Activated naive CD4-positive, alpha-beta T cell treated with anti-CD3 and anti-CD28 coated beads, Interleukin-2, amount 10 ng/mL, durations not matched to agents 7 days and 5 days (primary cell): ENCODE data around the gene KIF26B.

Source experiments
- CTCF ChIA-PET: fragments of 350-600 bp; sonication (Branson Sonifier 250); formaldehyde crosslinking; loops from one replicate; lab custom pipeline; 2021; ENCODE audit warnings: antibody characterized with exemption; lab: Charles Lee
- DNase-seq: peaks from one replicate; pipeline ENCODE4 v3.0.0-alpha.2; 2020
- H3K27ac Mint-ChIP-seq: one replicate; pipeline ENCODE4 v1.8.0; 2021; ENCODE audit warnings: mild to moderate bottlenecking, moderate library complexity, mixed read lengths
- H3K27me3 Mint-ChIP-seq: one replicate; pipeline ENCODE4 v1.8.0; 2021; ENCODE audit warnings: mild to moderate bottlenecking, mixed read lengths
- H3K36me3 Mint-ChIP-seq: one replicate; pipeline ENCODE4 v1.8.0; 2021; ENCODE audit warnings: mixed read lengths
- H3K4me1 Mint-ChIP-seq: one replicate; pipeline ENCODE4 v1.8.0; 2021; ENCODE audit warnings: mixed read lengths
- H3K4me3 Mint-ChIP-seq: one replicate; pipeline ENCODE4 v1.8.0; 2021; ENCODE audit warnings: mild to moderate bottlenecking, moderate library complexity, mixed read lengths
- H3K9me3 Mint-ChIP-seq: one replicate; pipeline ENCODE4 v1.8.0; 2021; ENCODE audit warnings: mixed read lengths

Gene KIF26B

DNA sequence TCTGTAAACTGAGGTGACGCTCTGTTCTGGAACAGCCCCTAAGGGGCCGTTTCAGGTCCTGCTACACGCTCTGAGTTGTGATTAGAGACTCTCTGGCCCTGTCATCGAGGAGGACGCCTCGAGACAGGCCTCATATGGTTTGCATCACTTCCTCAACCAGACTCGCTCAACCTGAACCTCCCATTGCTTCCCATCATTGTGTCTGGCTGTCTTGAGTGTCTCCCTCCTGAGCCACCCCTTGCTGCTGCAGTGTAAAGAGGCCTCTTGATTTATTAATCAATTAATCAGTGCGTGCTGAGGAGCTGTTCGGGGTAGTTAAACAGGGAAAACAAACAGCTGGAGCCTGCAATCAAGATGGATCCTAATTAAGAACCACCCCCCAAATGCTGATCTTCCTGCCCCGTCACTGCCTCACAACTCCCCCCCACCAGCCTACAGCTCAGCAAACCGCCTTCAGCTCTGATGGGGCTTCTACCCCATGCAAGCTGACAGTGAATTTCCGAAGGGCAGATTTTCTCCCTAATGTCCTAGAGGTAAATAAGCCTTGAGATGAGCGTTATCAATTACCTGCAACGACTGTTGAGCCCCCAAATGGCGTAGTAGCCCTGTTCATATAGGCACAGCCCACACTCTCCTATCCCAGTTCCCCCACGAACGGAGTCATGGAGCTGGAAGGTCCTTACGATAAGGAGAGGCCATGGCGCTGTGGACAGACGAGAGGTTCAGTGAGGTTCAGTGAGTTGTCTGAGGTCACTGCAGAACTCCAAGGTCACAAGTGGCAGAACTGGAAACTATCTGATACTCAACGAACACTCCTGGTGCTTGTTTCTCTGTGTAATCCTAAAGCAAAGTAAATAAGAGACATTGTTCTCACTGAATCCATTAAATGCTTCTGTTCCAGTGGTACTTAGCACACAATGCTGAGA lies 210.6 kb downstream of the KIF26B start:
- Mint-ChIP-seq H3K9me3 (no peaks in the 10 kb centered on the region), H3K4me3 (no peak overlapping the region), H3K36me3 (no peaks in the 10 kb centered on the region), H3K4me1 (no peaks in the 10 kb centered on the region), H3K27ac (no peak overlapping the region), H3K27me3 (peaks cover 3% of the 10 kb centered on the region)
- CTCF ChIA-PET: no interaction called here
- no peak for DNase-seq

DNA sequence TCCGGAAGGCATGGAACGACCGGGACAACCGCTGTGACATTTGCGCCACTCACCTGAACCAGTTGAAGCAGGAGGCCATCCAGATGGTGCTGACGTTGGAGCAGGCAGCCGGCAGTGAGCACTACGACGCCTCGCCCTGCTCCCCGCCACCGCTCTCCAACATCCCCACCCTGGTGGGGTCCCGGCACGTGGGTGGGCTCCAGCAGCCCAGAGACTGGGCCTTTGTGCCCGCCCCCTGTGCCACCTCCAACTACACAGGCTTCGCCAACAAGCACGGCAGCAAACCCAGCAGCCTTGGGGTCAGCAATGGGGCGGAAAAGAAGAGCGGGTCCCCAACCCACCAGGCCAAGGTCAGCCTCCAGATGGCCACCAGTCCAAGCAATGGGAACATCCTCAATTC lies 212.1 kb downstream of the KIF26B start:
- Mint-ChIP-seq H3K36me3 (no peaks in the 10 kb centered on the region), H3K4me3 (no peak overlapping the region), H3K4me1 (no peaks in the 10 kb centered on the region), H3K27ac (no peak overlapping the region), H3K27me3 (peaks cover 3% of the 10 kb centered on the region), H3K9me3 (no peaks in the 10 kb centered on the region)
- CTCF ChIA-PET: no interaction called here
- no peak for DNase-seq

DNA sequence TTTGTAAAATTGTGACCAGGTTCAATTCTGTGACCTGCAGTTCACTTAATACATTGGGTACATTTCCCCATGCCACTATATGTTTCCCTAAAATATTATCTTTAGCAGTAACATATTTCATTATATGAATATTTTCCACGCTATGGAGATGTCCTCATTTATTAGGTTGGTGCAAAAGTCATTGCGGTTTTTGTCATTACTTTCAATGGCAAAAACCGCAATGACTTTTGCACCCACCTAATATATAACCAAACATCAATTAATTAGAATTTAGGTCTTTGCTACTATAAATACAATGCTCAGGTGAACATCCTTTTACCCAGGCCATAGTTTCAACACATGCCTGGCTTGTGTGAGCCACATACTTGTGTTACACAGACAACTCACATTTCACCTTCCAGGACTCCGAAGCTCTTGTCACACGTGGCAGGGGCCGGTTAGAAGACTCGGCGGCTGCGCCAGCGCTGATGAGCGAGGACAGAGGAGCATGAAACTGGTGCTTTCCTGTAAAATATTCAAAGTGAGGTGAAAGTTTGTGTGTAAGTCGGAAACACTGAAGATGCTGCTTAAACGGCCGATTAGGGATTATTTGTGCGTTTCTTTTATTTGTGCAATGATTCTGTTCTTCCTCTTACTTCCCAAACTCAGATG lies 215.5 kb downstream of the KIF26B start:
- H3K27ac Mint-ChIP-seq: no peak overlapping the region
- DNase-seq: no peak
- CTCF ChIA-PET: no interaction called here
- no peaks in the 10 kb centered on the region for H3K9me3 Mint-ChIP-seq
- H3K27me3 Mint-ChIP-seq: no peaks in the 10 kb centered on the region
- no peaks in the 10 kb centered on the region for H3K4me1 Mint-ChIP-seq
- no peak overlapping the region for H3K4me3 Mint-ChIP-seq
- no peaks in the 10 kb centered on the region for H3K36me3 Mint-ChIP-seq

DNA sequence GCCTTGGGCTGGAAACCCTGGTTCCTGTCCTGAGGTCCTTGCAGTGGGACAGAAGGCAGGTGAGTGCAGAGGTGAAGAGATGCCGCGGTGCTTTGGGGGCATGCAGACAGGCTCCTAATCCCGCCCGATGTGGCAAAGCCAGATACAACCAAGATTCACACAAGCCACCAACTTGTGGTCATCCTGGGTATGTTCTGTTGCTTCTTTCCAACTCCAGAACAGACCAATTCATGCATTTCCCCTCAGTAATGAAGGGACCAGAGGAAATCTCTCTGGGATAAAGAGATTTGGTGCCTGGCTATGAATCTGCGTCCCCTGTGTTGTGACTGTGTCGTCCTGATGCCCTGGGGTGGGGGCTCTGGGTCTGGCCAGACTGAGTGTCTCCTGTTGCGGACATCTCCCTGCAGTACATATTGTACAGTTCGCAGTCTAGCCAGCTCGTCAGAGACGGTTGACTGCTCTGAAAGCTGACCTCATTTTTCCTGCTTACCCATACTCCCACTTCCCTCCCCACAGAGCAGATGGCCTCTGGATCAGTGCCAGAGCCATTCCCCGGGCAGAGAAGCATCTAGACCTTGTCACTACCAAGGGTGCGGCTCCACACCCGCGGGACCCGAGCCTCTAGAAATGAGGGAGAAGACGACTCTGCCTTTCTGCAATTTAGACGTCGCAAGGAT lies 216.3 kb downstream of the KIF26B start:
- Mint-ChIP-seq H3K36me3 (no peaks in the 10 kb centered on the region), H3K27me3 (no peaks in the 10 kb centered on the region), H3K4me1 (no peaks in the 10 kb centered on the region), H3K27ac (no peak overlapping the region), H3K9me3 (no peaks in the 10 kb centered on the region), H3K4me3 (no peak overlapping the region)
- no peak for DNase-seq
- CTCF ChIA-PET: no interaction called here

DNA sequence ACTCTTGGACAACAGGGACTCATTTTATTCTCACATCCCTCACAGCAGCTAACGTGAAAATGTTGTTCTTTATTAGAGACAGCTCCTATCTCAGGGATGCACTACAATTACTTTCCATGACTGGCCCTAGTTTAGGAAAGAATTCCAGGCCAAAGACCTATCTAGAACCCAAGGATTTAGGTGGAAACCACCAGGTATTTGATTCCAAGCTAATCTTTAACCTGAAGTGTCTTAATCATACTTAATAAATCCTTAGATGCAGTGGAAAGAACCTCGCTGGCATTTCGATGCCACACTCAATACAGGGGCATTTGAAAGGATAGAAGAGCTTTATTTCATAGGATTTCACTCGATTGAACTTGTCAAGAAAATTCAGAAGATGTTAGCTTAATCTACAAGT lies 218.3 kb downstream of the KIF26B start:
- H3K4me1 Mint-ChIP-seq: peaks cover 8% of the 10 kb centered on the region
- no peak for DNase-seq
- CTCF ChIA-PET: no interaction called here
- H3K36me3 Mint-ChIP-seq: no peaks in the 10 kb centered on the region
- no peaks in the 10 kb centered on the region for H3K9me3 Mint-ChIP-seq
- H3K27me3 Mint-ChIP-seq: no peaks in the 10 kb centered on the region
- H3K4me3 Mint-ChIP-seq: no peak overlapping the region
- H3K27ac Mint-ChIP-seq: no peak overlapping the region

DNA sequence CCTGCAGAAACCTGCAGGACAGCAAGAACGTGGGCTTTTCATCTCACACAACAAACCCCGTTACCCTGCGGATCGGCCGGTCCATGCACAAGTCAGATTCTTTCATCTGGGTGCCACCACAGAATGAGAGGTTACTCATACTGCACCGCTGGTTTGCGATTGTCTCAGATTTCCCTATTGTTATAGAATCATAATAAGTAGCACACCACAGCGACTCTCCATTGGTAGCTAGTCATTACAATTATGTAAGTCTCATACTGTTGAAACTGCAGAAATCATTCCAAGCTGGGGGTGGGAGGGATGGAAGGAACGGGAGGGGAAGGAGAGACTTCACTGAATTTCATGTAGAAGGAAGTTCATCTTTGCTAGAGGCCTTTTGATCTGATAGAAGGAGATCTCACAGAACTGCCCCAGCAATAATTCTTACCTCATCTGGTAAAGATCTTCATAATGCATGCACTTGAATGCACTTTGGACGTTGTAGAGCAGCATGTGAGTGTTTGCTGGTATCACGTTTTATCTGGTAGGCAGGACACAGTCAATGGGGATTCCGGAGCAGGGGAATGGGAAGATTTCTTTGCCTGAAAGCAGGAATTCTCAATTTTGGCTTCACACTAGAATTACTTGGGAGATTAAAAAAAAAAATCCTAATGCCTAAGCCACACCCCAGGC lies 221.1 kb downstream of the KIF26B start:
- peaks cover 16% of the 10 kb centered on the region for H3K4me1 Mint-ChIP-seq
- H3K27ac Mint-ChIP-seq: no peak overlapping the region
- H3K27me3 Mint-ChIP-seq: no peaks in the 10 kb centered on the region
- no peak overlapping the region for H3K4me3 Mint-ChIP-seq
- DNase-seq: no peak
- no peaks in the 10 kb centered on the region for H3K9me3 Mint-ChIP-seq
- CTCF ChIA-PET: no interaction called here
- no peaks in the 10 kb centered on the region for H3K36me3 Mint-ChIP-seq

DNA sequence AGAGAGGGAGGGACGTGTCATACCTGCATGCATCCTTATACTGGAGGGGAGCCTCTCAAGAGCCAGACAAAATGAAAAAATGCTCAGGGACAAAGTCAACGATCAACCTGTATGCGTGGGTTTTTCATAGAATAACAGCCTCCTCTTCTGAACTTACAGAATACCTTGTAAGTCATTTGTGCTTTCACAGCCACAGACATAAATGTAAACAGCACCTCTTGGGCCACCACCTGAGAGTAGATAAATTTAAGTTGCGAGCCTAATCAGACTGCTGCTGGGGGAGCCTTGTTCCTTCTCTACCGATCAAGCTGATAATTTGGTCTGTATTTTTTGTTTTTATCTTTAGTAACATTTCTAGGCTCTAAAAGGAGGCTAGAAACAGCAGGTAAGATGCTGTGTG lies 223.1 kb downstream of the KIF26B start:
- Mint-ChIP-seq H3K4me3 (no peak overlapping the region), H3K27me3 (no peaks in the 10 kb centered on the region), H3K36me3 (no peaks in the 10 kb centered on the region), H3K9me3 (no peaks in the 10 kb centered on the region), H3K27ac (no peak overlapping the region), H3K4me1 (peaks cover 16% of the 10 kb centered on the region)
- DNase-seq: no peak
- CTCF ChIA-PET: no interaction called here

DNA sequence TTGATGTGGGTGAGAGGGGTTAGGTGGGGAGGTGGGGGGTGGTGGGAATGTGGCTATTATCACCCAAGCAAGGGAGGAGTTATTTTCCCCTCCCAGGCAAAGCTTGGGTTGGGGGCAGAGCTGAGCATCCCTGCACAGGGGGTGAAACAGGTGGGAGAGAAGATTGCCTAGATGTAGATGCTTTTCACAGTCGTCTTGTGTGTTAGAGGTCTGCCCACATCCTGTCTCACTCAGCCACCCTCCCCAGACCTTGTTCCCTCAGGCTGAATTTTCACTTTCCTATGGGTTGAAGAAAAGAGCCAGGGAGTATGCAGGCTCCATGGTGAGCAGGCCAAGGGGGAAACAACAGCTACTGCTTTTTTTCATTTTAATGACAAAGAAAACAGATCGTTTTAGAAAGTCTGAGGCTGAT lies 223.5 kb downstream of the KIF26B start:
- CTCF ChIA-PET: no interaction called here
- no peak overlapping the region for H3K27ac Mint-ChIP-seq
- H3K4me1 Mint-ChIP-seq: peaks cover 16% of the 10 kb centered on the region
- H3K27me3 Mint-ChIP-seq: no peaks in the 10 kb centered on the region
- no peaks in the 10 kb centered on the region for H3K36me3 Mint-ChIP-seq
- no peak for DNase-seq
- H3K9me3 Mint-ChIP-seq: no peaks in the 10 kb centered on the region
- H3K4me3 Mint-ChIP-seq: no peak overlapping the region

DNA sequence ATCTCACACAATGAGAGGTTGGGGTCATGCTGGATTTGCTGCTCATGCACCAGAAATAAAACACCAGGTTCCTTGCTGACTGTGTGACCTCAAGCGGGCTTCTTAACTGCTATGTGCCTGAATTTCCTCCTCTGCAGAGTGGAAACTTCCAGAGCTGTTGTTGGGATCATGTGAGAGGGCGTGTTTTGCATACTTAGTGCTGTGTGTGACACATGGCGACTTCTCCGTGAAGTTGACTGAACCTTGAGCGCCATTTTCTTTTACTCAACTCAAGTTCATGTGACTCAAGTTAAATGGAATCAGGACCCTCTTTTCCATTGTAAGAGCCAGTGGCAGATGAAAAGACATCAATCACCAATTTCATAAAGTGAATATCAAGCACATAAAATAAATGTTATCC lies 224.0 kb downstream of the KIF26B start:
- CTCF ChIA-PET: no interaction called here
- H3K36me3 Mint-ChIP-seq: no peaks in the 10 kb centered on the region
- no peak overlapping the region for H3K27ac Mint-ChIP-seq

DNA sequence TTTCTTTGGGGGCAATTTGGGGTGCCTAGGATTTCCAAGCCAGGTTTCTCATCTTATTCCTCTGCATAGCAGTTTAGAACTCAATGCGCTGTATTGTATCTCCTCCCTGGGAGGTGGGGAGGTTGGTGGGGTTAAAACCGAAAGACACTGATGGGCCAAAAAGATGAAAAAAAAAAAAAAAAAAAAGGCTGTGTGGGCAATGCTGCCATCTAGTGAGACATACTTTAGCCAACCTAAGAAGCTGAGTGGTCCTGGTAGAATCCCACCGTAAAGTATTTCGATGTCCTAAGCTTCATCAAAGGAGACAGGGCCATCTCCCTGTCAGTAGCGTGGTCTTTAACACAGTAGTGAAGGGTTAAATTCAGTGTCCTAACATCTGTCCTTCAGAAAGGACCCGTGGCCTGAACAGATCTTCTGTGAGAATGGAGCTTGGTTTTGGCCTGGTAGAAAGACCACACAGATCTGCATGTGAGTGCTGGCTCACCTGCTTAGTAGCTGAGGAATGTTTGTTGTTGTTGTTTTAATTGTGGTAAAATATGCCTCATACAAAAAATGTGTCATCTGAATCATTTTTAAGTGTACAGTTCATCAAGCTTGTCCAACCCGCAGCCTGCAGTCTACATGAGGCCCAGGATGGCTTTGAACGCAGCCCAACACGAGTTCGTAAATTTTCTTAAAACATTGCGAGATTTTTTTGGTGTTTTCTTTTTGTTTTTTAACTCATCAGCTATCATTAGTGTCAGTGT lies 226.2 kb downstream of the KIF26B start:
- Mint-ChIP-seq H3K4me3 (no peak overlapping the region), H3K27me3 (peaks cover 4% of the 10 kb centered on the region), H3K9me3 (no peaks in the 10 kb centered on the region), H3K27ac (no peak overlapping the region), H3K4me1 (peaks cover 16% of the 10 kb centered on the region), H3K36me3 (no peaks in the 10 kb centered on the region)
- no peak for DNase-seq
- CTCF ChIA-PET: interaction anchor here (0.6 to 0.9 kb wide), 3 partner anchors 43 to 267 kb away, joined by 3 to 7 read pairs (median 3); no protein-coding TSS in a partner anchor

More for the DNA sequence above, 224.0 kb downstream of the KIF26B start:
- Mint-ChIP-seq H3K27me3 (no peaks in the 10 kb centered on the region), H3K4me3 (no peak overlapping the region), H3K4me1 (peaks cover 16% of the 10 kb centered on the region), H3K9me3 (no peaks in the 10 kb centered on the region)
- DNase-seq: no peak

DNA sequence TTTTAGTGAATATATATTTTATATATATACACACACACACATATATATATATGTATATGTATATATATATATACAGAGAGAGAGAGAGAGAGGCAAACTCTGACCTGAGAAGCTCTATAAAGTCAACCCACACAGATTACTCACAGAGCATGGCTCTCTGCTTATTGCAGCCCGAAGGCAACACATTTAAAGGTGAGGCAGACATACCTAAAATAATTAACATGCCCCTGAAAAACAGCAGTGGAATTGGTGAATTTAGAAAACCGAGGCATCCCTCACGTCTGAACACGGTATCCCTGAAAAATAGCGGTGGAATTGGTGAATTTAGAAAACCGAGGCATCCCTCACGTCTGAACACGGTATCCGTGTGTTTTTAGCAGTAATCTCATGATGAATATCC lies 228.2 kb downstream of the KIF26B start:
- CTCF ChIA-PET: no interaction called here
- no peaks in the 10 kb centered on the region for H3K9me3 Mint-ChIP-seq

DNA sequence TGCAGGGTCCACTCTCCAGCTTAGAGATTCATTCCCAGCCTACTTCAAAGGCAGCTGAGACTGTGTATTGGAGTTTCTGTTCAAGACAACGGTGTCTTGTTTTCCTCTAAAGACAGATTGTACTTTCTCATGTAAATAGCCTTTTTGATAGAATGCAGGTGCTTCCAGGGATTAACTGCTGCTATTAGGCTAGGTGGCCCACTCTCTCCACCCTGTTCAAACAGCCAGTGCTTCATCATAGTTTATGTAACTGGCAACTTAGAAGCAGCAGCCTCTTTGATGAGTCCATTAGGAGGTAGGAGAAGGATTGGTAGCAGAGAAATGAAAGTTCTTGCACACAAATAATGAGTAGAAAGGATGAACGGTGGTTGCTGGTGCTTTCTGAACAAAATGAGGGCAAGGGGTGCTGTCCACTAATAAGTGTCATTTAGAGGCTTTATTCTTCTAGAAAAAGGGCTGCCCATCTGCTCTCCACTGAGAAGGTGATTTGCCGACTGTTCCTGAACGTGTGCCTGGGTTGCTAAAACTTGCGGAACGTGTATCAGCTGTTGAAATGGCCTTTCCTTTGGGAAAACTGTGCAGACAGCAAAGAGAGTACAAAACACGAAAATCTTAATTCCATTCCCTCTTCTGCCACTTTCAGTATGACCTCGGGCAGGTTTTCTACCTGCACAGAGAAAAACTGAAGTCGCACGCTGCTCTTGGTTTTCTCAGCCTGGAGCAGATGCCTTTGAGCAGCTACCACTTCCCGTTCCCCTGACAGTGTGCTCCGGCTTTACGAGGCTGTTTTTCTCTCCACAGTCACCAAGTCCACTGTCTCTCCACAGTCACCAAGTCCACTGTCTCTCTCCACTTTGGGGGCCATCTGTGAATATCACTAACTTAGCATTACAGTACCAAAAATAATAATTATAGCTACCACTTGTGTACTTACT lies 228.9 kb downstream of the KIF26B start:
- no peak overlapping the region for H3K4me3 Mint-ChIP-seq
- H3K9me3 Mint-ChIP-seq: no peaks in the 10 kb centered on the region
- no peak overlapping the region for H3K27ac Mint-ChIP-seq
- peaks cover 4% of the 10 kb centered on the region for H3K27me3 Mint-ChIP-seq
- no peak for DNase-seq
- H3K4me1 Mint-ChIP-seq: peaks cover 2% of the 10 kb centered on the region
- CTCF ChIA-PET: no interaction called here
- H3K36me3 Mint-ChIP-seq: no peaks in the 10 kb centered on the region

More for the DNA sequence above, 228.2 kb downstream of the KIF26B start:
- DNase-seq: no peak
- peaks cover 4% of the 10 kb centered on the region for H3K27me3 Mint-ChIP-seq
- no peaks in the 10 kb centered on the region for H3K36me3 Mint-ChIP-seq
- H3K27ac Mint-ChIP-seq: no peak overlapping the region
- H3K4me3 Mint-ChIP-seq: no peak overlapping the region
- peaks cover 9% of the 10 kb centered on the region for H3K4me1 Mint-ChIP-seq
